ENCODE measurements around the gene TAX1BP3.

- TF ChIP-seq EZH2 (IDR thresholded peaks at IDR 0.05; ENCODE audit: low read depth) (no peak), CTCF (conservative IDR thresholded peaks at IDR 0.05) (no peak)
Observed at GRCh38 chr17:3635474-3636153, 32.8 kb downstream of the TAX1BP3 start.

Measured in PC-9 (cell line).